Sigmoid colon (tissue), 7 donors: ENCODE results near the gene HSH2D. TPM values are rescaled to one million over a fixed set of nuclear protein-coding genes. Genes with fewer than 3 reads are reported as not detected.

Experiments
- DNase-seq: peaks from one replicate; pipeline ENCODE4 v3.0.0-alpha.2; 2019
- H3K27ac ChIP-seq, 4 donors: fragments of 200-600 bp; sonication (generic); one replicate each; pipeline ENCODE4 v1.5.1; 2016 to 2019; ENCODE audit warnings: mild to moderate bottlenecking in 1 of 4
- H3K27me3 ChIP-seq, 3 donors: fragments of 200-600 bp; sonication (generic); one replicate each; pipeline ENCODE4 v1.5.1; 2019; ENCODE audit warnings: mild to moderate bottlenecking in 1 of 3
- H3K36me3 ChIP-seq, 4 donors: fragments of 200-600 bp; sonication (generic); one replicate each; pipeline ENCODE4 v1.5.1; 2016 to 2019
- H3K4me1 ChIP-seq, 4 donors: fragments of 200-600 bp; sonication (generic); one replicate each; pipeline ENCODE4 v1.5.1; 2017 to 2019
- H3K4me3 ChIP-seq, 4 donors: fragments of 200-600 bp; sonication (generic); one replicate each; pipeline ENCODE4 v1.5.1; 2017 to 2019; ENCODE audit warnings: mild to moderate bottlenecking in 2 of 4, moderate library complexity in 1 of 4
- H3K9me3 ChIP-seq, 4 donors: fragments of 200-600 bp in 3 of 4; sonication (generic) in 3 of 4; one replicate each; pipeline versions ENCODE4 v1.5.1 to v1.6.1; 2013 to 2019
- CTCF ChIP-seq, 4 experiments: fragments of 450-650 bp in 3 of 4; fragments of 200-600 bp in 1 of 4; IDR thresholded peaks; one replicate each; pipeline ENCODE4 v1.5.1; 2016 to 2019; ENCODE audit warnings: antibody characterized with exemption in 4 of 4, mild to moderate bottlenecking in 3 of 4, moderate library complexity in 2 of 4
- EP300 ChIP-seq, 4 donors: sonication (generic); formaldehyde crosslinking; IDR thresholded peaks; one replicate each; pipeline ENCODE4 v1.6.1; 2017; ENCODE audit warnings: antibody characterized with exemption in 4 of 4
- POLR2A ChIP-seq, 2 donors: fragments of 450-650 bp; IDR thresholded peaks; one replicate each; pipeline ENCODE4 v1.6.1; 2016; ENCODE audit warnings: antibody characterized with exemption in 2 of 2, mild to moderate bottlenecking in 2 of 2, moderate library complexity in 2 of 2
- POLR2AphosphoS5 ChIP-seq, 4 donors: sonication (generic); formaldehyde crosslinking; IDR thresholded peaks; one replicate each; pipeline ENCODE4 v1.6.1; 2017; ENCODE audit warnings: antibody characterized with exemption in 4 of 4
- WGBS, 2 donors: extraction: QIAGEN DNeasy Blood & Tissue Kit; methylation state at CpG; one replicate each; pipeline ENCODE4 v1.1.7; 2013; 5-methylcytosine and 5-hydroxymethylcytosine counted together
- intact Hi-C: fragments of 100-400 bp; cut with DNase I; formaldehyde crosslinking; loops from one replicate; pipeline ENCODE4 v1.15.1; 2023
- polyA plus RNA-seq, 3 donors: library from polyadenylated mRNA; stranded (reverse); fragments of 200-250 nt; gene quantifications; one replicate each; pipeline ENCODE4 v1.2.3, GENCODE V29; 2013
- small RNA-seq, 3 donors: library from RNA; depleted of rRNA; stranded (forward); fragments of <200 nt; gene quantifications; one replicate each; pipeline ENCODE3, GENCODE V24; 2016
- total RNA-seq, 4 donors: library from RNA; depleted of rRNA; stranded (reverse); fragments of >200 nt; gene quantifications; one replicate each; pipeline ENCODE4 v1.1.0, GENCODE V29; 2016
- donor health status: healthy with polysubstance abuse.
- donor health status: Bipolar disorder and iron deficiency.
- donor health status: healthy.

HSH2D gene
- total and polyA plus RNA-seq, 7 donors, result 2.5 to 40.0 (median 14.4) TPM; not detected in 2

- H3K27me3 ChIP-seq, result no peaks in the 10 kb centered on the region
- H3K4me1 ChIP-seq, result peaks cover 0 to 7% (median 2%) of the 10 kb centered on the region in 4 donors
- peaks cover 20 to 91% (median 53%) of the 10 kb centered on the region in 4 donors for H3K36me3 ChIP-seq
- no peak overlapping the region for H3K27ac ChIP-seq
- DNase-seq, result peak; percentile 46
- no peaks in the 10 kb centered on the region for H3K9me3 ChIP-seq
- intact Hi-C loops, result no loop called here
- TF ChIP-seq POLR2A (IDR thresholded peaks at IDR 0.05) (no peak), CTCF (IDR thresholded peaks at IDR 0.05) (no peak), POLR2AphosphoS5 (IDR thresholded peaks at IDR 0.05) (no peak), EP300 (IDR thresholded peaks at IDR 0.05) (no peak)
- no peak overlapping the region for H3K4me3 ChIP-seq
- WGBS, 2 donors, result 89 to 95% methylated on average over 12 of the region's 12 CpGs
These were observed 64.1 kb downstream of the HSH2D start for GRCh38 chr19:16207490-16208025.

Small RNAs within 50 kb of the gene (small RNA-seq; reads per million reads assigned to genes)
- 0 reads per million in 3 donors for gene RF00017

Other genes starting within 250 kb of the HSH2D start
- gene CYP4F2, start 245.6 kb upstream of the HSH2D start, total RNA-seq, result not detected
- gene CYP4F2, start 245.6 kb upstream of the HSH2D start, polyA plus RNA-seq, result 1 to 10 TPM; 1.2 to 2.2 (median 1.8) TPM
- under 1 TPM in 2 of 4 donors, not detected in 2; 0.66 to 0.68 TPM for gene CYP4F11, start 209.2 kb upstream of the HSH2D start, total RNA-seq
- 1 to 10 TPM in 1 of 3 donors, under 1 TPM in 1, not detected in 1; 0.10 to 1.8 TPM for gene CYP4F11, start 209.2 kb upstream of the HSH2D start, polyA plus RNA-seq
- not detected for gene OR10H4, start 194.7 kb upstream of the HSH2D start, total RNA-seq
- gene OR10H4, start 194.7 kb upstream of the HSH2D start, polyA plus RNA-seq, result not detected
- gene TPM4, start 67.2 kb upstream of the HSH2D start, total RNA-seq, result 100 to 1,000 TPM; 222 to 826 (median 353) TPM
- 100 to 1,000 TPM; 313 to 464 (median 374) TPM for gene TPM4, start 67.2 kb upstream of the HSH2D start, polyA plus RNA-seq
- 10 to 100 TPM; 32.8 to 43.9 (median 34.9) TPM for gene RAB8A, start 31.8 kb upstream of the HSH2D start, total RNA-seq
- gene RAB8A, start 31.8 kb upstream of the HSH2D start, polyA plus RNA-seq, result 100 to 1,000 TPM in 1 of 3 donors, 10 to 100 TPM in 2; 64.3 to 126 (median 79.4) TPM
- gene CIB3, start 29.8 kb downstream of the HSH2D start, total RNA-seq, result not detected
- under 1 TPM in 1 of 3 donors, not detected in 2; 0.69 TPM for gene CIB3, start 29.8 kb downstream of the HSH2D start, polyA plus RNA-seq
- gene FAM32A, start 41.7 kb downstream of the HSH2D start, total RNA-seq, result 10 to 100 TPM; 86.9 to 97.7 (median 92.5) TPM
- gene FAM32A, start 41.7 kb downstream of the HSH2D start, polyA plus RNA-seq, result 100 to 1,000 TPM in 2 of 3 donors, 10 to 100 TPM in 1; 90.2 to 239 (median 156) TPM
- gene AP1M1, start 54.2 kb downstream of the HSH2D start, total RNA-seq, result 10 to 100 TPM; 57.1 to 63.7 (median 60.8) TPM
- gene AP1M1, start 54.2 kb downstream of the HSH2D start, polyA plus RNA-seq, result 10 to 100 TPM; 18.7 to 37.8 (median 20.4) TPM
- 10 to 100 TPM; 17.1 to 49.3 (median 28.3) TPM for gene KLF2, start 181.1 kb downstream of the HSH2D start, total RNA-seq
- 10 to 100 TPM in 1 of 3 donors, 1 to 10 TPM in 2; 2.8 to 25.9 (median 3.6) TPM for gene KLF2, start 181.1 kb downstream of the HSH2D start, polyA plus RNA-seq